Hematopoietic multipotent progenitor cell treated with erythropoietin and hydrocortisone succinate and interleukin-3 and kit ligand, for 15 days (in vitro differentiated cells): ENCODE data around the gene SFMBT1.

Experiments used
- DNase-seq: peaks from one replicate; pipeline ENCODE4 v3.0.0-alpha.2; 2015; ENCODE audit warnings: low spot score

The SFMBT1 gene

DNA sequence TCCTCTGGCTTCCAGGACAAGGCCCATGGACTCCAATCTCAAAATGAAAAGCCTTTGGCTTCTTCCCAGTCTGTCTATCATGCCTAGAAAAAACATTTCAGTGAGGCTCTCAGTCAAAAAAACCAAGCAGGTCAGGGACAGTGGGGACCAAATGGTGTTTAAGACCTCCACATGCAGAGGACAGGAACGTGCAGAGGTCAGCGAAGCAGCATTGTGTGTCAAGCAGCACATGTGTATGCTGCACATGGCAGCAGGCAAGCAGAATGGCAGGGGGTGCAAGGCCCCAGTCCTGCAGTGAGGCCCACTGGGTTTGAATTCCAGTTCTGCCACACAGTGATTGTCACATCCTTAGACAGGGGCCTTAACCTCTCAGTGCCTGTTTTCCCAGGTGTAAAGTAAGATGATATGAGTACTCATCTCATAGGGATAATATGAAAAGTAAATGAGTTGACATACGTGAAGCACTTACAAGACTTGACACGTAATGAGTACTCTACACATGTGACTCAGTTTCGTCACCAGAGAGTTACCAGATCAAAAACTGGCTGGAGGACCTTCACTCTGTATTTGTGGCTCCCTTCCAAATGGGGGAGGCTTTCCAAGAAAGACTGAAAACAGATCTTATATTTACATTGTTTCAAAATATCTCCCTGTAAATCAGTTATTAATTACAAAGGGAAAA, 159.7 kb downstream of the SFMBT1 start:
- no peak for DNase-seq

DNA sequence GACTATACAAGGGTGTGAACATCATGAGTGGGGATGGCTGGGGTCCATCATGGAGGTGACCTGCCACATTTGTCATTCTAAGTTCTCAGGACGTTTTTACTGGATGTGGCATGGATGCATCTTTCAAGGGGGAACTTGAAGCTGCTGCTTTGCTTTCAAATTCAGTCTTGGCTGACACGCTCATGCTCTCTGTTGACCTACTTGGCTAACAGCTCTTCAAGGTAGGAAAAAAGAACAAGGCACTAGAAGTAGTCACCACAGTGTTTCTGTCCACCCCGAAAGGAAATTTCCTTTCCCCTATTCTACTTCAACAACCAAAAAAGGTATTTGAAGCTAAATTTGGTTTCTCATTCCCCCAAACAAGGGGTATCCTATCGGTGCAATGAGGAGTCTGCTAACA, 163.5 kb downstream of the SFMBT1 start:
- no peak for DNase-seq

DNA sequence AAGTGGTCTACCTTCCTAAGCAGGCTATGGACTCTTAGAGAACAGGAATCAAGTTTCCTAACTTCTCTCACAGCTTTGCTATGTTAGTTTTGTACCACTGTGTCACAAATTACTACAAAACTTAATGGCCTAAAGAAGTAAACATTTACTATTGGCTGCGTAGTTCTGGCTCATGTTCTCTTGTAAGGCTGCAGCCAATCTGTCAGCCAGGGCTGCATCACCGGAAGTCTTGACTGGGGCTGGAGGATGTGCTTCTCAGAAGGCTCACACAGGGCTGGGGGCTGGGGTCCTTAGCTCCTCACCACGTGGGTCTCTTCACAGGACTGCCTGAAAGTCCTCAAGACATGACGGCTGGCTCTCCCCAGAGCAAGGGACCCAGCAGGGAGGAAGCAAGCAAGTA, 164.0 kb downstream of the SFMBT1 start:
- DNase-seq: no peak

DNA sequence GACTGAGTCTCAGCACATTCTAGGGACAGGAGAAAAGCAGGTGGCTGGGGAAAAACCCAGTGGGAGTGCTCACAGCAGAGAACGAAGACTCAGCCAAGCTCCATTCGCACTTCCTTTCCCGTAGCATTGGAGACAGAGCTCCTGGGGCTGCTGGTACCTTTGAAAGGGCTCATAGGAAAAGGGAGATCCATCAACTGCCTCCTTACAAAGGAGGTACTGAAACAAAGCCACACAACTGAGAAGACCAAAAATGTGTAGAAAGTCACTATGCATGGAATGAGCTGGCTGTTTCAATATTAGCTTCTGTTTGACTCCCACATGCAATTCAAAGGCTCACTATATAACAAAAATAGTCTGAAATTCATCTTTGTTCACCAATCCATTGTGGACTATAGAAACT, 165.4 kb downstream of the SFMBT1 start:
- no peak for DNase-seq

DNA sequence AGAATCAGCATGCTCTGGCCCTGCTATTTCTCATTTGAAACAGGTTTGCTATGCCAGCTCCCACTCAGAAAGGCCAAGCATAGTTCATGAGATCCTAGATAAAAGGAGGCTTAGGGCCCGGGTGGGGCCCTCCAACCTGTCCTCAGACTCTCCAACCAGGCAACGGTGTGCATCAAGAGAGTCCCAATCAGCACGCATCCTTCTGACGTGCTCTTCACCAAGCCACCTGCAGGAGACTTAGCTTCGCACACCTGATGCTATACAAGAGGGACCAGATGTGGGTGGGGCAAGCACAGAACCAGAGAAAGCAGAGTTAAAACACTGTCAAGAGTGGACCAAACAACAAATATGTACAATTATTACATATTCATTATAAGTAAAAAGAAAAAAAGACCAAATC, 165.8 kb downstream of the SFMBT1 start:
- no peak for DNase-seq

DNA sequence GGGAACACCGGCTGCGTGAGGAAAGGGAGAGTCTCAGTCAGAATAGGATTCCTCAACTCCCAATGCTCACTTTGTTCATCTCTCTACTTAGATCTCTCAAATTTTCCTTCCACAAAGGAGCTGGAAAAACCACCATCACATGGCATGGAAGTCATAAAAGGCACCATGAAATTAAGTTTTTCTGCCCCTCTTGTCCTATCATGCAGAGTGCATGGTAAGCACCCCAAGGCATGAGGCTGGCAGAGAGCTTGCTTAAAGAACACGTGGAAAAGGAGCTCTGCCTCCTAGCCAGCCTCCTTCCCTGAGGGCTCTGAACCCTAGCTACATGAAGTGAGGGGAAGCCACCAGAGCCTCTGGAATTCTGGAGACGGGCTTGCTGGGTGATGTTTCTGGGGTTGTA, 166.3 kb downstream of the SFMBT1 start:
- no peak for DNase-seq

DNA sequence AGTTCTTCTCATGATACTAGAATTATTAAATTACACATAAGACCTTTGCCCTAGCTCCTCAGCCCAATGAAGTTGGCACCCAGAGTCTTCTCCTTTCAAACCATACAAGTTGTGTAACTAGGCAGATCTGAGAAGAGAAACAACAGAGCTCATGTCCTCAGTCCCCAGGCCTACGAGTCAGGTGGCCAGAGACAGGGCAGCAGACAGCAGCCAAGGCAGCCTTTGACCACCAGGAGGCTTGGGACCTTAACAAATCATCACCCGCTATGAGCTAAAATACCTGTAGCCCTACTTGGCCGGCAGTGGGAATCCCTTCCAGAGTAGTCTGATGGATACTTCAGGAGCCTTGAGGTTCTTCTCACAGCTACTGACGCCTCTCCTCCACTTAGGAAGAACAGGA, 166.8 kb downstream of the SFMBT1 start:
- no peak for DNase-seq

DNA sequence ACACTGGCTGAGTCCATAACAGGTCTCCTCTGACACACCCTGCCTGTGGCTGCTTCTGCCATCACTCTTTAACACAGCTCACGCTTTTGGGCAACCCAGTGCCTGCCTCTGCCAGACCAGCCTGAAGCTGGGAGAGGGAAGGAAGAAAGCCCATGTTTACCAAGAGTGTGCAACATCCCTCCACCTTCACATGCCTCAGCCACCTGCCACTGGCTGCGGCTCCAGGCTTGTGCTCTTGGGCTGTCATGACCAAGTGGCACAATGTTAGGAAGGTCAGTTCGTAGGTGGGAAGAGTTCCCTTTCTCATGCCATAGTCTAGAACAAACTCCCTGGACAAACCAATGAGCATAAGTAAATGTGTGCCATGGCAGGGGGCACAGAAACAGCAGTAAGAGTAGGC, 168.8 kb downstream of the SFMBT1 start:
- DNase-seq: no peak

DNA sequence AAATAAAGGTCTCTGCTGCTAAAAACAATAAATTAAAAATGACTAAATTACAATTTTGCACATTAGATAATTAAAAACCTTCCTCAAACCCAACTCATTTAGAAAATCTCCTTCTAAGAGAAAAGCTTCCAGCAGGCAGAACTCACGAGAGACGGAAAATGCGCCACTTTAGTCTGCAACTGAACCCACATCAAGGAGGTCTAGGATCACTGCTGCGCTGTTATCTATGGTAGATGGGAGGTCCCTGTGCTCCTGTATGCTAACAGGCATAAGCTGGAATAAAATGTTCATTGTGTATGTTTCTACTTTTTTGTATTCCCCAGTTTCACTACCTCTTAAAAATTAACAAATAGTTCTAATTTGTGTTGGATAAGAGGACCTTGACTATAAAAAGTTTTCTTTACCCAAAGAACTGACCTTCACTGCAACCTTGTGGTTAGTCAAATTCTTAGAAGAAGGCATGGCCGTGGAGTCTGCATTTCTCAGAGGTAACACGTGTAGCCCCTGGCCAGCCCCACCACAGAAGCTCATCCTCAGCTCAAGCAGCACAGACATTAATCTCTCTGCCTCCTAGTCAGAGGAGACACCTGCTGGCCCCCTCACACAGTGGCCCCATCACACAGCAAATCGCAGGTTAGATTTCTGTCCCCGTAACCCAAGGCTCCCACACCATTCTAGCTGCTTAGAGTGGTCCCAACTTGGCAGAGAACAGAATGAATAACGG, 170.8 kb downstream of the SFMBT1 start:
- DNase-seq: no peak

DNA sequence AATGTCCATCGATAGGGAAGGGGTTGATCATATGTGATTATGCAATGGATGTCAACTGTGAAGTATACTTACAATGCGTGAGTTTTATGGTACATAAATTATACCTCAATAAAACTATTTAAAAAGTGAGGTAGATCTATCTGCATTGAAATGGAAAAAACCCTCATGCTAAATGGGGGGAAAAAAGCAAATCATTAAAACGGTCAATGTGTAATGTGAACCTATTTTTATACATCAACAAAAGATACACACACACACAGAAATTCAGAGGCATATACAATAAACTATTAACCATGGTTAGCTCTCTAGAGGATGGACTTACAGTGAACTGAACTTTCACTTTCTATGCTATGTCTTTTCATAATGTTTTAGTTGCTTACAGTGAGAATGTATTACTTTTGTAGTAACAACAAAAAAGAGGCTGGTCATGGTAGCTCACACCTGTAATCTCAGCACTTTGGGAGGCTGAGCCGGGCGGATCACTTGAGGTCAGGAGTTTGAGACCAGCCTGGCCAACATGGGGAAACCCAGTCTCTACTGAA, 171.6 kb downstream of the SFMBT1 start:
- no peak for DNase-seq

DNA sequence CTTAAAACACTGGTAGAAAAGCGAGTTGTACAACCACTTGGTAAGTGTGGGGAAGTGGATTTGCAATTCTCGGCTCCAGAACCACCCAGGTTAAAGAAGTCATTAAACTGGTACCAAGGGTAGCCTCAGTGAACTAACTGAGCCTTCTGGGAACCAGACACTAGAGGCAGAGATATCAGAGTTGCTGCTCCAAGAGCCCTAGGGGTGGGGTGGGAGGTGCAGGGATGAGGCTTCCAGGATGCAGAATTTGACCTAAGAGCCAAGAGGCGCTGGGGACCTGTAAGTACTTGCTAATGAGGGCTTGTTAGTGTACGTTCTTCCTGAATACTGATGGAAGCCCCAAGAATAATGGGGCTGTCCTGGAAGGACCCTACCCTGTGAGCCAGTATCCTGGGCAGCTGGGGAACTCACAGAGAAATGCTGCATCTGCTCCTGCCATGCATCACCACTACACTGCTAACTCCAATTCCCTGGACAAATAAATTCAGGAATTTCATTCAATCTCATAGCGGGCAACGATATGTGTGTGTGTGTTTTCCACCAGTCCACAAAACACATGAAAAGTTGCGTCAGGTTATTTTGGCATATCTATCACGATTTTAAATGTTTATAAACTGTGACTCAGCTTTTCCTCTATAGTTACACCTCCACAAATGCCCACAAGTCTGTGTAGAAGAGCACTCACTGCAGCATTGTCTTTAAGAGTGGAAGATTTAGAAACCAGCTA, 172.3 kb downstream of the SFMBT1 start:
- DNase-seq: no peak

DNA sequence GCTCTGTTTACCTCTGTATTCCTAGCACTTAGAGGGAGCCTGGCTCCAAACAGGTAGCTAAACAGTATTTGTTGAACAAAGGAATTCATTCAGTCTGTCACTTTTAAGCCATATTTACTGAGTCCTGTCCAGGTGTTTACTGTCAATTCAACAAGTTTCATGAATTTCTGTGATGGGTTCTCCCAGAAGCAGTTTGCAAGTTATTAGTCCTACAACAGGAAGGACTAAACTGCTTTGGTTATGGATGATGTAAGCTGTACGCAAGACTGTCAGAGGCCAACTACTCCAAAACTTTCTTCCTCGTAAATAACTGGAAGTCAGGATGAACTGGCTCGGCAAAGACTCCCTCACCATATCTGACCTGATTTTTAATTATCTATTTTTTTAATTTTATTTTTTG, 173.6 kb downstream of the SFMBT1 start:
- no peak for DNase-seq

DNA sequence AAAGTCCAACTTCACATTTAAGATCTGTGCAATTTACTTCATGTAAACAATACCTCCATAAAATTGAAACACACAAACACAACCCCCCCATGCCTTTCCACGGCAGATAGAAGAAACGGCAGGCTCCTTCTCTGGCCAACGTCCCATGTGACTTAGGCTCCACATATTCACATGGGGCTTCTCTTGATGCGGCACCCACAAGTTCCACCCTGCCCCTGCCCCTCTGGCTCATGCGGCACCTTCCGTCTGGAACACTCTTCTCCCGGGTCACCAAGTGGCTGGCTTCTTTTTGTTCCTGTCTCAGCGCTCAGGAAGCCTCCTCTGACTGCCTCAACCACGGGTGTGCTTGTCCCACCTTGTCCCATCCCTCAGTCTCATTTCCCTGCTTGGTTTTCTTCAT, 174.1 kb downstream of the SFMBT1 start:
- no peak for DNase-seq

DNA sequence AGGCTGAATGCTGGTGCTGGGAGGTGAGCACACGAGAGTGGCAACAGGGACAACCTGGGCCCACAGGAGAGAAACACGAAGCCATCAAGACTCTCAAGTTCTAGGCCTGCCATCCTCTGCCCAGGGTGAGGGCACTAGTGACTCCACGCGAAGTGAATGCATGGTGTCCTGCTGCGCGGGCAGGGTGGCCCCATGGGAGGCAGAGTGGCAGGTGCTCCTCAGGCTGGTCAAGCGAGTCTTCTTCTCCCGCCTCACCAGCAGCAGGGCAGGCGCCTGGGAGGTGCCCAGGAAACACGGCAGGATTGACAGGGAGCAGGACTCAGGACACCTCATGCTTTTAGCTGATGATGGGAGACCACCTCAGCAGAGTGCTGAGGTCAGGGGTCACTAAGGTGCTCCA, 175.4 kb downstream of the SFMBT1 start:
- DNase-seq: no peak

DNA sequence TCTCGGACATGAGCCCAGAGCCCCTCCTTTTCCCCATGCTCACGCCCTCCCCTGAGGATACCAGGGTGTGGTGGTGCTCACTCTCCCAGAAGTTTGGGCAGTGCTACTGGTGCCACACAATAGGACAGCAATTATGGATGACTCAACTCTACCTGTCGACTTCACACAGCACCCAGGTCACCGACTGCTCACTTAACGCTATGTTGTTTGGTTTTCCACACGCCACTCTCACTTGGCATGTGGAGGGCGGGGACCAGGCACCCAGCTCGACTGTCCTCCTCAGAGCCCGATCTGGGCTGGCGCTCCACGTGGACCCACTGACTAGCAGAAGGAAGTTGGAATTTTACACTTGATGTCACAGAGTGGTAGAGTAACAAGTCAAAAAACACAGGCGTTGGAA, 179.4 kb downstream of the SFMBT1 start:
- no peak for DNase-seq

DNA sequence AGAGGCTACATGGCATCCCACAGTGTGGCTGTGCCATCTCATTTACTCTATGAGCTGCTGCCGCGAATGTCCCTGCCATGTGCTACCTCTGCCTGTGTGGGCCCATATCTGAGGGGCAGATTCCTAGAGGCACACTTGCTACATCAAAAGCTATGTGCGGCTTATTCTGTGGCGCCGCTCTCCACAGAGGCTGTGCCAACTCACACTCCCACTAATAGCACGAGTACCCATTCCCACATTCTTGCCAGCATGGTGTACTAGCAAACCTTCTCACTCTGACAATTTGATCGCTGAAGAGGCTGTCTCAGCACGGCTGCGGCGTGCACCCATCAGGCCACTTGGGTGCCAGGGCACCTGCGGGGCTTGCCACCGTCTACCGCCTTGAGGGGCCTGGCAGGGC, 179.9 kb downstream of the SFMBT1 start:
- DNase-seq: no peak

DNA sequence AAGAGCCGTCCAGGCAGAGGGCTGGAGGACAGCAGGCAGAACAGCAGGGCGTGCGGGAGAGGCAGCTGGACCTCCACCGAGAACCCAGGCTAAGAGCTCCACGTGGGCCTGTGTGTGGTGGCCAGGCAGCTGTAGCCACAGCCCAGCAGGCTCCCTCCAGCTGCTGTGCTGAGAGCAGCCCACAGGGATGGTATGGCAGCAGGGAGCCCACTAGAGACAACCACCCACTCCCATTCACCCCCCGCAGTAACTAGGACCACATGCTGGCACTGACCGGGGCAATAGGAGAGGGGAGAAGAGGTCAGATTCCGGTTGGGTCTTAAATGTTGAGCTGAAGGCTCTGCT, 185.5 kb downstream of the SFMBT1 start:
- no peak for DNase-seq

DNA sequence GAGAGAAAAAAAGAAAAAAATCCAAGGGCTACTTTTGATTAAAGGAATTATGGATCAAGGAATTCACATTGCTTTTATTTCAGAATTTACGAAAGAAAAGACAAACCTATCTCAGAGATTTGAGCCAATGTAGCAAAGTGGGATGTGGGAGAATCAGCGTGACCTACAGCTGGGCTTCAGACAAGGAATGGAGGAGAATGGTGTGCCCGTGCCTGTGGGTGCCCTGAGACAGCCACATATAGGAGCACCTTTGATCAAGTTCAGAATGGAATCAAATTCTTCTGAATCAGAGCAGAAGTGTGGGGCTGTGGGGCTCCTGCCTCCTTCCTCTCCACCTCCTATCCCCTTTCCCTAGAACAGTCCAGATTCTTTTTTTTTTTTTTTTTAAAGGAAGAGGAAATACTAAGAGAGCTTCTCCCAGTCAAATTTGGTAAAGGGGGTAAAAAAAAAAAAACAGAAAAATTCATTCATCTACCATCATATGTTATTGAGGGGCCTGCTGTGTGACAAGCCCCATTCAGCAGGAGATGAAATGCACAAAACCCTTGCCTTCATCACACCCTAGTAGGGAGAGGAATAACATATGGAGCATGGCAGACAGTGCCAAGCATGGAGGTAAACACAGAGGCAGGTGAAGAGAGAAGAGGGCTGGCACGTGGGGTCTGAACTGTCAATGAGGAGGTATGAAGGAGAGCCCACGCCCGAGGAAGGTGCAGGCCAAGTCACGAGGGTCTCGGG, 186.0 kb downstream of the SFMBT1 start:
- no peak for DNase-seq

DNA sequence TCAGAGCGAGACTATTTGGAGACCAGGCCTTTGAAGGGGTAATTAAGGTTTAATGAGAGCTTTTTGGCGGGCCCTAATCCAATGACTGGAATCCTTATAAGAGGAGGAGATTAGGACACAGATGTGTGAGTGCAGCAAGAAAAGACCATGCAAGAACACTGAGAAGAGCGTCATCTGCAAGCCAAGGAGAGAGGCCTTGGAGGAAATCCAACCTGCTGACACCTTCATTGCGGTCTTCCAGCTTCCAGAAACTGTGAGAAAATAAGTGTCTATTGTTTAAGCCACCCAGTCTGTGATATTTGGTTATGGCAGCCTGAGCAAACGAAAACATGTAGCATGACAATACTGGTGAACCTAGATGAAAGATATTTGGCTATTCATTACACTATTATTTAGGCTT, 188.0 kb downstream of the SFMBT1 start:
- DNase-seq: no peak

DNA sequence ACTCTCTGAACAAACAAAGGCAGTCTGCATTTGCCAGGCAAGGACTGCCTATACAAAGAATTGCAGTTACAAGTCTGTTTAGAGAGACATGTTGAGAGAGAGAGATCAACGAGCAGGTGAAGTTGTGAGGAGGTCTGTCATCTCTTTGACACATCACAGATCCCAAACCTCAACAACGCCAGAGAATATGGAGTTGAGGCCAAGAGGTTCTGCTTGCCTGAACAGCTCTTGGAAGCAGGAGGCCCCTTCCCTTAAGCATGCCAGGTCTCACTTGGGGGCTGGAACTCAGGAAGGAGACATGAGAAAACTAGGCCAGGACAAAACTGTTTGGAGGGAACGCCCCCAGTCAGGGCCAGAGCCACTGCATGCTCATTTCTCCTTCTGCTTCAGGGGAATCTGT, 188.7 kb downstream of the SFMBT1 start:
- DNase-seq: no peak

DNA sequence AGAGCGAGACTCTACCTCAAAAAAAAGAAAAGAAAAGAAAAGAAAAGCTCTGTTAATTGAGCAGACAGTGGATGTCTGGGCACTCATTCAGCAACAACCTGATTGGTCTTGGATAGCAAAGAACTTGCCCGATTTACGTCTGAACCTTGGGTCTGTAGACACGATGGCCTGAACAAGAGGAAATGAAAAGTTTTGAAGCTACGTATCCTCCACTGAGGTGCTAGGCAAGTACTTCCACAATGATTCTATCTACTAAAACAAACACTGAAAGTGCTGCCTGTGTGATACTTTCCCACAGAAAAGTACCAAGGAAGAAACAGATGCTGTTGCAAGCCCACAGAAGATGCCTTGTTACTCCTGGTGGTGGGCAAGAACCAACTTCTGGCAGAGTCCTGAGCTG, 189.2 kb downstream of the SFMBT1 start:
- no peak for DNase-seq

DNA sequence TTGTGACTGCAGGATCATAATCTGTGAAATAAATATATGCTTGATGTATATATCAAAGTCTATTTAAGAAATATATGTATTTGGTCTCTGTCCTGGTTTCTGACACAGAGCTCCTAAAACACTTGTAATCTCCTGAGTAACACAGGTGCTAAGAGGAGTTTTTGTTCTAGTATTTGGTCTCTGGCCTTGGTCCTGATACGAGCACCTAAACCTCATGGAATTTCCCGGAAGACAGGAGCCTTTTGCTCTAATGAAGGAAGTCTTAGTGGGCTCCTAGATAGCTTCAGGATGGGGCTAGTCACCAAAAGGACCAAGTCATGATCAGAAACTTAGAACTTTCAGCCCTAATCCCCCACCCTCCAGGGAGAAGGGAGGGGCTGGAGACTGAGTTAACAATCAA, 191.9 kb downstream of the SFMBT1 start:
- no peak for DNase-seq
